H1 (cell line): ENCODE data around the gene ERN2. TPM values are rescaled to one million over a fixed set of nuclear protein-coding genes. Genes with fewer than 3 reads are reported as not detected.

Experiments
- CTCF ChIA-PET: fragments of 300-600 bp; sonication (Branson Sonifier 250); formaldehyde crosslinking; loops from one replicate; lab custom pipeline; 2021; ENCODE audit not compliant: partially characterized antibody; lab: Charles Lee
- POLR2A ChIA-PET: fragments of 300-600 bp; sonication (Branson Sonifier 250); formaldehyde crosslinking; loops from one replicate; lab custom pipeline; 2021; ENCODE audit warnings: inconsistent platforms; ENCODE audit not compliant: partially characterized antibody; lab: Charles Lee
- DNase-seq, 2 experiments: peaks; one replicate each; pipeline versions ENCODE4 v3.0.0 to v3.0.0-alpha.2; 2010 to 2022; ENCODE audit warnings: low spot score in 2 of 2, low read depth in 1 of 2, mixed read lengths in 1 of 2
- FAIRE-seq: peaks from 2 replicates; lab custom pipeline; 2011; peaks lifted over from hg19 to GRCh38; lab: Jason Lieb, UNC
- H2AFZ ChIP-seq: 2 replicates; pipeline ENCODE4 v1.8.1; 2012; ENCODE audit warnings: low read length, inconsistent platforms
- H2AK5ac ChIP-seq: 2 replicates; pipeline ENCODE4 v1.6.1; 2013; ENCODE audit warnings: low read depth, low read length
- H2BK120ac ChIP-seq: replicated peaks from 2 replicates; pipeline ENCODE3; 2013; ENCODE audit warnings: low read depth, low read length, inconsistent platforms
- H2BK12ac ChIP-seq: 2 replicates; pipeline ENCODE4 v1.6.1; 2013; ENCODE audit warnings: low read depth, low read length
- H2BK15ac ChIP-seq: 2 replicates; pipeline ENCODE4 v1.6.1; 2013; ENCODE audit warnings: low read length
- H2BK20ac ChIP-seq: 2 replicates; pipeline ENCODE4 v1.6.1; 2013; ENCODE audit warnings: low read length
- H2BK5ac ChIP-seq: 2 replicates; pipeline ENCODE4 v1.6.1; 2013; ENCODE audit warnings: low read depth, low read length
- H3K14ac ChIP-seq: 2 replicates; pipeline ENCODE4 v1.6.1; 2013; ENCODE audit warnings: inconsistent platforms; ENCODE audit not compliant: insufficient read length
- H3K18ac ChIP-seq: 2 replicates; pipeline ENCODE4 v1.6.1; 2013; ENCODE audit warnings: low read length; ENCODE audit errors: extremely low read depth
- H3K23ac ChIP-seq: 2 replicates; pipeline ENCODE4 v1.6.1; 2013; ENCODE audit warnings: inconsistent platforms; ENCODE audit not compliant: insufficient read length
- H3K23me2 ChIP-seq: 2 replicates; pipeline ENCODE4 v1.6.1; 2013; ENCODE audit warnings: low read depth, low read length
- H3K27ac ChIP-seq: 2 replicates; pipeline ENCODE4 v1.6.1; 2011; ENCODE audit warnings: low read depth, low read length, inconsistent platforms
- H3K27me3 ChIP-seq, 4 experiments: replicated peaks in 1 of 4; 1 replicate in 1 of 4; 2 replicates in 3 of 4; pipeline versions ENCODE4 v1.6.1 to v1.8.1; 2011 to 2013; ENCODE audit warnings: low read length in 3 of 4, mild to moderate bottlenecking in 3 of 4, inconsistent platforms in 2 of 4, mixed read lengths in 2 of 4, moderate library complexity in 1 of 4; ENCODE audit not compliant: control insufficient read depth in 3 of 4, insufficient read depth in 3 of 4; ENCODE audit errors: extremely low read depth in 1 of 4
- H3K36me3 ChIP-seq, 4 experiments: 2 replicates each; pipeline versions ENCODE4 v1.6.1 to v1.8.1; 2011 to 2013; ENCODE audit warnings: mild to moderate bottlenecking in 4 of 4, low read length in 3 of 4, moderate library complexity in 2 of 4, control low read depth in 1 of 4, inconsistent platforms in 1 of 4; ENCODE audit not compliant: insufficient read depth in 4 of 4, control insufficient read depth in 2 of 4
- H3K4ac ChIP-seq: replicated peaks from 2 replicates; pipeline ENCODE3; 2013; ENCODE audit warnings: low read length, low read depth, mixed read lengths, inconsistent platforms; ENCODE audit not compliant: insufficient read length
- H3K4me1 ChIP-seq, 4 experiments: replicated peaks in 1 of 4; 1 replicate in 1 of 4; 2 replicates in 3 of 4; pipeline versions ENCODE4 v1.6.1 to v1.8.1; 2011 to 2013; ENCODE audit warnings: low read length in 3 of 4, inconsistent platforms in 2 of 4, mixed read lengths in 1 of 4; ENCODE audit not compliant: insufficient read depth in 4 of 4, control insufficient read depth in 3 of 4
- H3K4me2 ChIP-seq, 2 experiments: 2 replicates each; pipeline versions ENCODE4 v1.6.1 to v1.8.1; 2011 to 2013; ENCODE audit warnings: low read depth in 2 of 2, low read length in 2 of 2, control low read depth in 1 of 2, inconsistent platforms in 1 of 2, mild to moderate bottlenecking in 1 of 2; ENCODE audit not compliant: insufficient read depth in 1 of 2
- H3K4me3 ChIP-seq, 4 experiments: fragments of 200-600, 300-600 bp in 1 of 4; sonication (generic), shearing (Covaris generic), sonication (Bioruptor Twin) in 1 of 4; 2 replicates each; pipeline versions ENCODE4 v1.5.1 to v1.8.1; 2011 to 2016; ENCODE audit warnings: low read length in 4 of 4, low read depth in 3 of 4, control low read depth in 2 of 4, inconsistent platforms in 2 of 4, mild to moderate bottlenecking in 2 of 4, mixed read lengths in 1 of 4, moderate library complexity in 1 of 4; ENCODE audit not compliant: insufficient read depth in 2 of 4; ENCODE audit errors: extremely low read depth in 1 of 4
- H3K56ac ChIP-seq: replicated peaks from 2 replicates; pipeline ENCODE3; 2013; ENCODE audit warnings: low read depth, mild to moderate bottlenecking, mixed read lengths, low read length, inconsistent platforms; ENCODE audit not compliant: insufficient read length
- H3K79me1 ChIP-seq: 2 replicates; pipeline ENCODE4 v1.6.1; 2013; ENCODE audit warnings: low read depth, low read length, control low read depth
- H3K79me2 ChIP-seq, 2 experiments: 2 replicates each; pipeline versions ENCODE4 v1.6.1 to v1.8.1; 2012 to 2013; ENCODE audit warnings: low read length in 2 of 2, mild to moderate bottlenecking in 2 of 2, inconsistent platforms in 1 of 2; ENCODE audit not compliant: insufficient read depth in 2 of 2, control insufficient read depth in 1 of 2
- H3K9ac ChIP-seq, 4 experiments: replicated peaks in 1 of 4; 1 replicate in 1 of 4; 2 replicates in 3 of 4; pipeline versions ENCODE4 v1.6.1 to v1.8.1; 2011 to 2013; ENCODE audit warnings: low read depth in 3 of 4, low read length in 3 of 4, control low read depth in 2 of 4, mild to moderate bottlenecking in 2 of 4, moderate library complexity in 2 of 4, inconsistent platforms in 1 of 4; ENCODE audit errors: extremely low read depth in 1 of 4
- H3K9me3 ChIP-seq, 2 experiments: 2 replicates each; pipeline versions ENCODE4 v1.6.1 to v1.8.1; 2012 to 2013; ENCODE audit warnings: mild to moderate bottlenecking in 2 of 2, moderate library complexity in 2 of 2, control low read depth in 1 of 2, inconsistent platforms in 1 of 2, low read depth in 1 of 2, low read length in 1 of 2, mixed read lengths in 1 of 2; ENCODE audit not compliant: insufficient read depth in 2 of 2
- H4K20me1 ChIP-seq, 2 experiments: replicated peaks in 1 of 2; 2 replicates each; pipeline versions ENCODE3 to v1.8.1; 2011 to 2013; ENCODE audit warnings: inconsistent platforms in 2 of 2, low read length in 2 of 2, mild to moderate bottlenecking in 1 of 2; ENCODE audit not compliant: insufficient read depth in 2 of 2, control insufficient read depth in 1 of 2
- H4K5ac ChIP-seq: 2 replicates; pipeline ENCODE4 v1.6.1; 2013; ENCODE audit warnings: low read length, low read depth, mixed read lengths, inconsistent platforms; ENCODE audit not compliant: insufficient read length
- H4K8ac ChIP-seq: 2 replicates; pipeline ENCODE4 v1.8.0; 2013; ENCODE audit warnings: mild to moderate bottlenecking, moderate library complexity, low read length, inconsistent platforms; ENCODE audit not compliant: insufficient read depth; ENCODE audit errors: extremely low read depth
- H4K91ac ChIP-seq: replicated peaks from 2 replicates; pipeline ENCODE3; 2013; ENCODE audit warnings: low read length, mixed read lengths, inconsistent platforms; ENCODE audit not compliant: insufficient read length
- BCL11A ChIP-seq, 2 experiments: IDR thresholded peaks; one replicate each; pipeline ENCODE4 v1.6.1; 2011; ENCODE audit warnings: low read depth in 2 of 2, low read length in 2 of 2, mild to moderate bottlenecking in 2 of 2
- CBX5 ChIP-seq: fragments of 300-800, 300-1000 bp; sonication (generic); IDR thresholded peaks from 2 replicates; pipeline ENCODE4 v1.7.1; 2016; ENCODE audit warnings: antibody characterized with exemption, low read length, low read depth
- CBX8 ChIP-seq: fragments of 300-800, 300-1000 bp; sonication (generic); IDR thresholded peaks from 2 replicates; pipeline ENCODE4 v1.7.1; 2016; ENCODE audit warnings: low read depth, low read length, borderline replicate concordance
- CEBPB ChIP-seq: IDR thresholded peaks from 2 replicates; pipeline ENCODE4 v1.6.1; 2012; ENCODE audit warnings: low read depth, low read length
- GABPA ChIP-seq: IDR thresholded peaks from 2 replicates; pipeline ENCODE4 v1.6.1; 2011; ENCODE audit warnings: mild to moderate bottlenecking, low read length, moderate library complexity, borderline replicate concordance; ENCODE audit not compliant: insufficient read depth
- HDAC6 ChIP-seq: IDR thresholded peaks from one replicate; pipeline ENCODE4 v1.7.1; 2012; ENCODE audit warnings: low read depth, mild to moderate bottlenecking, inconsistent platforms, low read length, moderate library complexity
- SIX5 ChIP-seq: IDR thresholded peaks from 2 replicates; pipeline ENCODE4 v1.6.1; 2011; ENCODE audit warnings: mild to moderate bottlenecking, low read depth, low read length
- SUZ12 ChIP-seq: fragments of 200-600 bp; sonication (generic); IDR thresholded peaks from 2 replicates; pipeline ENCODE4 v1.6.1; 2012; ENCODE audit warnings: mild to moderate bottlenecking, inconsistent platforms, low read length, moderate library complexity, mixed read lengths
- TBP ChIP-seq: IDR thresholded peaks from 2 replicates; pipeline ENCODE4 v1.6.1; 2011; ENCODE audit warnings: low read depth, low read length, improper control_type of control experiment
- ZNF274 ChIP-seq: IDR thresholded peaks from 2 replicates; pipeline ENCODE4 v1.7.0; 2012; ENCODE audit warnings: low read length, borderline replicate concordance; ENCODE audit errors: extremely low read depth
- WGBS, 2 experiments: shearing (Covaris generic) in 1 of 2; methylation state at CpG; one replicate each; pipeline versions ENCODE4 v1.1.6 to v1.1.7; 2013 to 2015; ENCODE audit warnings: low lambda C conversion rate in 2 of 2, mixed read lengths in 2 of 2, inconsistent platforms in 1 of 2, low coverage in 1 of 2, missing lambda C conversion rate in 1 of 2; ENCODE audit not compliant: insufficient replicate concordance in 2 of 2, insufficient coverage in 1 of 2, insufficient read length in 1 of 2; ENCODE audit errors: extremely low coverage in 1 of 2, missing lambda C conversion rate in 1 of 2; 5-methylcytosine and 5-hydroxymethylcytosine counted together
- polyA plus RNA-seq, 7 experiments: library from polyadenylated mRNA; depleted of rRNA in 3 of 7; stranded (reverse) in 5 of 7; unstranded in 2 of 7; fragments of >200 nt in 5 of 7; fragments of 200-250 nt in 2 of 7; gene quantifications; 1 replicate in 5 of 7; 2 replicates in 1 of 7; 4 replicates in 1 of 7; pipeline versions ENCODE4 v1.2.1 to v1.2.3, GENCODE V29; 2011 to 2013; ENCODE audit warnings: missing spikeins in 2 of 7, mixed read lengths in 2 of 7
- total RNA-seq: library from RNA; stranded (reverse); fragmentation: NEBNext Ultra II Directional; extraction: Animal tissue kit (Norgen Biotek cat#: 25700); gene quantifications from 2 replicates; pipeline ENCODE4 v1.2.1, GENCODE V29; 2021

ERN2 gene
- total and polyA plus RNA-seq, 2 of the 8 experiments (the other 6 are each of a cell fraction or from before 2014, with no cell fraction given), result 2.4 to 4.4 TPM

DNA sequence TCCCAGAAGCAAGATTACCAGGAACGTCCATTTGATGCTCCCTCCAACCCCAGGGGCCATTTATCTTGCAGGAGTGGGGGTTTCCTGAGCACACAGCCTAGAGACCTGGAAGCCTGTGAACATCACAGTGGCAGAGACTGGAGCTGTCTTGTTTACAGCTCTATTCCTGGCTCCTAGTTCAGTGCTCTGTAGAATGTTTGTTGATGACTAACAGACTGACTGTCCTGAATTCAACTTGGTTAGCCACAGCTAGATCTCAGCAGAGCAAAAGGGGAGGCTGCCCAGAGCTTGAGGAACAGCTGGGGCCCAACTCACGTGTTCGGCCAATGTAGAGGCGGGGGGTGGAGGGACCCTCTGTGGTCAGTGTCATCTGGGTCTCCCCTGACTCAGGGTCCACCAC, 6.6 kb downstream of the ERN2 start:
- Histone ChIP-seq H3K79me2 (no peaks in the 10 kb centered on the region), H4K8ac (no peak overlapping the region), H3K27ac (no peak overlapping the region), H4K91ac (no peak overlapping the region), H3K9me3 (peaks cover 8% of the 10 kb centered on the region in 2 experiments; a peak in 2 of 4 replicates), H3K36me3 (no peaks in the 10 kb centered on the region), H3K23ac (no peak overlapping the region), H3K9ac (no peak overlapping the region), H3K4me2 (no peak overlapping the region), H2BK120ac (no peak overlapping the region), H3K14ac (no peak overlapping the region), H3K56ac (no peak overlapping the region), H3K4me3 (no peak overlapping the region), H2BK5ac (no peak overlapping the region), H4K5ac (no peak overlapping the region), H3K4ac (no peak overlapping the region), H3K23me2 (no peaks in the 10 kb centered on the region), H2BK15ac (no peak overlapping the region), H3K18ac (no peak overlapping the region), H2BK20ac (no peak overlapping the region), H3K79me1 (no peaks in the 10 kb centered on the region), H2BK12ac (no peak overlapping the region), H4K20me1 (no peaks in the 10 kb centered on the region), H3K27me3 (no peaks in the 10 kb centered on the region), H3K4me1 (no peaks in the 10 kb centered on the region; a peak in 1 of 7 replicates), H2AFZ (no peak overlapping the region), H2AK5ac (no peak overlapping the region)
- ChIA-PET CTCF (interaction anchor here (1.3 to 1.8 kb wide), 3 partner anchors 12 to 171 kb away, joined by 3 to 5 read pairs (median 4); partner anchors contain the start of gene PLK1), POLR2A (no interaction called here)
- WGBS, 2 experiments, result 83% methylated on average over 4 of the region's 4 CpGs; no CpG with 5 or more reads in 1 of the 2 experiments
- no peak for TF ChIP-seq GABPA
- TF ChIP-seq TBP, result no peak
- no peak for TF ChIP-seq BCL11A (IDR thresholded peaks at IDR 0.05; ENCODE audit: low read depth in 2 of 2, low read length in 2 of 2)
- TF ChIP-seq SIX5, result no peak
- no peak for TF ChIP-seq CBX5
- TF ChIP-seq ZNF274, result no peak
- no peak for TF ChIP-seq CBX8
- no peak for TF ChIP-seq CEBPB
- TF ChIP-seq HDAC6, result no peak
- TF ChIP-seq SUZ12, result no peak
- DNase-seq (no peak), FAIRE-seq (no peak)
